HG03135 (cell line): ENCODE data around the gene SBK3.
A peak's percentile ranks its signal among the peaks of the same experiment; 100 is the strongest.
"Not testable (repeated sequence)": the region's sequence is repeated elsewhere in the genome, so short reads cannot be mapped to it uniquely, and the experiment has no call there.

Source experiments
- ATAC-seq: cut with Tn5 transposase; IDR thresholded peaks from one replicate; pipeline ENCODE4 v1.9.1; 2021; ENCODE audit warnings: mild to moderate bottlenecking, moderate library complexity; ENCODE audit not compliant: unreplicated experiment

SBK3 gene

GRCh38 chr19:55520691-55521292 is 24.6 kb downstream of the SBK3 start:
- no peak for ATAC-seq

- no peak for ATAC-seq
These were observed 25.7 kb downstream of the SBK3 start for GRCh38 chr19:55519451-55520311.

- peak; percentile 97 for ATAC-seq
These were observed 28.3 kb downstream of the SBK3 start for GRCh38 chr19:55516878-55517620.

GRCh38 chr19:55508120-55508519 is 37.2 kb downstream of the SBK3 start:
- no peak for ATAC-seq

- ATAC-seq: no peak
These were observed 40.4 kb downstream of the SBK3 start for GRCh38 chr19:55504981-55505380.

- no peak for ATAC-seq
These were observed 41.1 kb downstream of the SBK3 start for GRCh38 chr19:55504252-55504603.

GRCh38 chr19:55503502-55504251 is 41.7 kb downstream of the SBK3 start:
- ATAC-seq: peak; percentile 90

- no peak for ATAC-seq
These were observed 42.2 kb downstream of the SBK3 start for GRCh38 chr19:55503157-55503501.

- no peak for ATAC-seq
These were observed 43.0 kb downstream of the SBK3 start for GRCh38 chr19:55502197-55502952.

- no peak for ATAC-seq
These were observed 44.9 kb downstream of the SBK3 start for GRCh38 chr19:55500368-55500952.

GRCh38 chr19:55498246-55498840 is 47.0 kb downstream of the SBK3 start:
- no peak for ATAC-seq

GRCh38 chr19:55497763-55498162 is 47.6 kb downstream of the SBK3 start:
- no peak for ATAC-seq

GRCh38 chr19:55496820-55497219 is 48.5 kb downstream of the SBK3 start:
- ATAC-seq: not testable (repeated sequence)

GRCh38 chr19:55495646-55496349 is 49.5 kb downstream of the SBK3 start:
- ATAC-seq: no peak

GRCh38 chr19:55494172-55494761 is 51.1 kb downstream of the SBK3 start:
- ATAC-seq: no peak

- no peak for ATAC-seq
These were observed 51.6 kb downstream of the SBK3 start for GRCh38 chr19:55493645-55494171.

GRCh38 chr19:55493052-55493644 is 52.2 kb downstream of the SBK3 start:
- no peak for ATAC-seq

- ATAC-seq: no peak
These were observed 52.9 kb downstream of the SBK3 start for GRCh38 chr19:55492362-55492944.
